ENCODE measurements around the gene MYOCOS. TPM values are rescaled to one million over a fixed set of nuclear protein-coding genes. Genes with fewer than 3 reads are reported as not detected.
A peak's percentile ranks its signal among the peaks of the same experiment; 100 is the strongest.

The MYOCOS gene
- total RNA-seq, 8 experiments from 2014 or later, result 0.17 to 0.61 (median 0.25) TPM; not detected in 3

DNA sequence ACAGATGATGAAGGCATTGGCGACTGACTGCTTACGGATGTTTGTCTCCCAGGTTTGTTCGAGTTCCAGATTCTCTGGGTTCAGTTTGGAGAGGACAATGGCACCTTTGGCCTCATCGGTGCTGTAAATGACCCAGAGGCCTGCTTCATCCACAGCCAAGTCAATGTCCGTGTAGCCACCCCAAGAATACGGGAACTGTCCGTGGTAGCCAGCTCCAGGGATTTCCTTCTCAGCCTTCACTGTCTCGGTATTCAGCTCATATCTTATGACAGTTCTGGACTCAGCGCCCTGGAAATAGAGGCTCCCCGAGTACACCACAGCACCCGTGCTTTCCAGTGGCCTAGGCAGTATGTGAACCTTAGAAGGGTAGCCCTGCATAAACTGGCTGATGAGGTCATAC, 14.1 kb downstream of the MYOCOS start:
- in situ Hi-C loops (cut with MboI; ENCODE audit: low pct_unique_long_range_greater_than_20kb in 2 of 9, low sequenced_read_pairs in 9 of 9, unreplicated experiment in 9 of 9), result loop anchor here in 2 of 9 experiments (25.0 kb wide), 1 partner anchor 351 kb away; no protein-coding TSS in a partner anchor
- H3K27ac ChIP-seq, result no peak overlapping the region
- no peaks in the 10 kb centered on the region for H3K4me1 ChIP-seq (replicated peaks in 1 of 2)
- ATAC-seq (replicated peaks in 6 of 8), result no peak
- WGBS, 10 experiments, result 60 to 80% (median 78%) methylated on average over 1 to 11 of the region's 11 CpGs; no CpG with 5 or more reads in 5 of the 10 experiments
- no peak overlapping the region for H3K4me3 ChIP-seq

DNA sequence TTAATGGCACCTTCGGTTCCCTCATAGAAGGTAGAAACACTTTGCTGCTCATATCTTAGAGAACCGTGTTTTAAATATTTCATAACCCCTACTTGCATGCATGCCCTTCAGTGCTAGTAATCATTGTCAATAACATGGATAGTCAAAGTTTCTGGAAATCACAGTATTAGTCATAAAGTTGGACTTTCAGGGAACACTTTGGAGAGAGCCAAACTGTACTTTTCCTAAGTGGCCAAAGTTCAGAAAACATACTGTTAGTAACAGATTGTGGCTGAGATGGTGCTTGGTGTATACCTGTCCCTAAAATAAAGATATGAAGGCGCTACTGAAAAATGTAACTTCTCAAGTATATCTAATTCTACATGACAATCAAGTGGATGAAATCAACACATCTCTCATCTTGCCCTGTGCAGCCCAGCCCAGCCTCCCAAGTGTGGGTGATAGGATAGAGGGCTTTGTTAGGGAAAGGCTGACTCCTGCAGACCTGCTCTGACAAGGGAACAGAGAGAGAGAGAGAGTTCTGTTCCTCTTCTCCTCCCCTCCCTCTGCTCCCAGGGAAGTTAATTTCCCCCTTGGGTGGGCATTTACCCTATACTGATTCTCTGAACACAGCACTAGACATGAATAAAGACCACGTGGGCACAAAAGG, 16.0 kb downstream of the MYOCOS start:
- no peak overlapping the region for H3K27ac ChIP-seq
- peak in 1 of 8 experiments; percentile 48 for ATAC-seq (replicated peaks in 6 of 8)
- H3K4me1 ChIP-seq (replicated peaks in 1 of 2), result no peaks in the 10 kb centered on the region
- in situ Hi-C loops (cut with MboI; ENCODE audit: low pct_unique_long_range_greater_than_20kb in 2 of 9, low sequenced_read_pairs in 9 of 9, unreplicated experiment in 9 of 9), result loop anchor here in 2 of 9 experiments (25.0 kb wide), 1 partner anchor 349 kb away; no protein-coding TSS in a partner anchor
- 17 to 100% (median 50%) methylated on average over 1 to 4 of the region's 4 CpGs; no CpG with 5 or more reads in 3 of the 10 experiments for WGBS, 10 experiments
- H3K4me3 ChIP-seq, result no peak overlapping the region

DNA sequence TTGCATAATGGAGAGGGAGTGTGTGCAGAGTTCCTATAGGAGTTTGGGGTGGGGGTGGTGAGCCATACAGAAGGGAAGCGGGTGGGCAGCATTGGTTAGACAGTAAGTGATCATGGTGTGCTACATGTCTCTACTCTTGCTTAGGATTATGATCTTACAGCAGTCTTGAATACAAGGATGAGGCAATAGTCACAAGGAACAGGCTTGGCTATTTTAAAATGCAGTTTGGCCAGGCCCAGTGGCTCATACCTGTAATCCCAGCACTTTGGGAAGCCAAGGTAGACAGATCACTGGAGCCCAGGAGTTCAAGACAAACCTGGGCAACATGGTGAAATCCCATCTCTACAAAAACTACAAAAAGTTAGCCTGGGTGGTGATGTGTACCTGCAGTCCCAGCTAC, 18.2 kb downstream of the MYOCOS start:
- 100% methylated on average over 1 of the region's 1 CpG; no CpG with 5 or more reads in 8 of the 10 experiments for WGBS, 10 experiments
- H3K27ac ChIP-seq, result no peak overlapping the region
- in situ Hi-C loops (cut with MboI; ENCODE audit: low pct_unique_long_range_greater_than_20kb in 2 of 9, low sequenced_read_pairs in 9 of 9, unreplicated experiment in 9 of 9), result loop anchor here in 2 of 9 experiments (25.0 kb wide), 1 partner anchor 347 kb away; no protein-coding TSS in a partner anchor
- no peak for ATAC-seq (replicated peaks in 6 of 8)
- no peak overlapping the region for H3K4me3 ChIP-seq
- no peaks in the 10 kb centered on the region for H3K4me1 ChIP-seq (replicated peaks in 1 of 2)

DNA sequence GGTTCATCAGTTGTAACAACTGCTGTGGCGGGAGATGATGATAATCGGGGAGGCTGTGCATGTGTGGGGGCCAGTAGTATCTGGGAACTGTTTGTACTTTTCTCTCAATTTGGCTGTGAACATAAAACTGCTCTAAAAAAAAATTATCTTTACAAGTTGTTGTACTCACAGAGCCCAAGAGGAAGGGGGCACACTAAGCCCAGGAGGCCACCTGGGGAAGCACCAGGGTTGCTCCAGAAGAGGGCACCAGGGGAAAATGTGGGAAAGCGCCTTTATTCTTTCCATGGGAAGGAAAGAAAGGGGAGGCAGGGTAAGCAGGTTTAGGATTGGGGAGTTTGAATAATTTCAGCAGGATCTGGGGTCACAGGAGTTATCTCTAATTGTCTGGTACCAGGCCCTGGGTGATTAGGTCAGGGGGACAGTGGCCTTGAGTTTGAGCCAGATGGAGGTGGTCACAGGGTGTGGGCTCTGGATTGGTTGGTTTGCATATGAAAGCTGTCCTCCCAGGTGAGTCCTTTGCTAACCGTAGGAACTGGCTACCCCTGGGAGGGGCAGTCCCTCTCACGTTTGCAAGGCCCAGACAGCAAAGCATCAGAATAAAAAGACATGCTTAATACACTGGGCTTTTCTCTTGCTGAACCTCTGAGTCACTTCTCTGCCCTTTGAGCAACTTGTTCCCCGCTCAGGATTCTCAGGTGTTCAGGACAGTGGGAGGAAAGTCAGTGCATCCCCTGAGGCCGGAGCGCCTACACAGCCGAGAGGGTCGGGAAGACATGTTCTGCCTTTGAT, 19.2 kb downstream of the MYOCOS start:
- no peak for ATAC-seq (replicated peaks in 6 of 8)
- no peaks in the 10 kb centered on the region for H3K4me1 ChIP-seq (replicated peaks in 1 of 2)
- no peak overlapping the region for H3K4me3 ChIP-seq
- in situ Hi-C loops (cut with MboI; ENCODE audit: low pct_unique_long_range_greater_than_20kb in 2 of 9, low sequenced_read_pairs in 9 of 9, unreplicated experiment in 9 of 9), result loop anchor here in 2 of 9 experiments (25.0 kb wide), 1 partner anchor 346 kb away; no protein-coding TSS in a partner anchor
- WGBS, 10 experiments, result 17 to 60% (median 53%) methylated on average over 1 to 9 of the region's 10 CpGs; no CpG with 5 or more reads in 1 of the 10 experiments
- no peak overlapping the region for H3K27ac ChIP-seq

DNA sequence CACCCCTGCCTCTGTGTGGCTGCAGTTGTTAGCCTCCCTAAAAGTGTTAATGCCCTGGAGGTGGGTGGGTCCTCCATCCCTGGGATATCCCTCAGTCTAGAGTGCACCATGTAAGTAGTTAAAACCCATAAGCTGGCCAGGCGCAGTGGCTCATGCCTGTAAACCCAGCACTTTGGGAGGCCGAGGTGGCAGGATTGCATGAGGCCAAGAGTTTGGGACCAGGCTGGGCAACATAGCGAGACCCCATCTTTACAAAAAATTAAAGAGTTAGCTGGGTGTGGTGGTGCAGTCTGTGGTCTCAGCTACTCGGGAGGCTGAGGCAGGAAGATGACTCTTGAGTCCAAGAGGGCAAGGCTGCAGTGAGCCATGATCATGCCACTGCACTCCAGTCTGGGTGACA, 20.2 kb downstream of the MYOCOS start:
- in situ Hi-C loops (cut with MboI; ENCODE audit: low pct_unique_long_range_greater_than_20kb in 2 of 9, low sequenced_read_pairs in 9 of 9, unreplicated experiment in 9 of 9), result loop anchor here in 2 of 9 experiments (25.0 kb wide), 1 partner anchor 345 kb away; no protein-coding TSS in a partner anchor

DNA sequence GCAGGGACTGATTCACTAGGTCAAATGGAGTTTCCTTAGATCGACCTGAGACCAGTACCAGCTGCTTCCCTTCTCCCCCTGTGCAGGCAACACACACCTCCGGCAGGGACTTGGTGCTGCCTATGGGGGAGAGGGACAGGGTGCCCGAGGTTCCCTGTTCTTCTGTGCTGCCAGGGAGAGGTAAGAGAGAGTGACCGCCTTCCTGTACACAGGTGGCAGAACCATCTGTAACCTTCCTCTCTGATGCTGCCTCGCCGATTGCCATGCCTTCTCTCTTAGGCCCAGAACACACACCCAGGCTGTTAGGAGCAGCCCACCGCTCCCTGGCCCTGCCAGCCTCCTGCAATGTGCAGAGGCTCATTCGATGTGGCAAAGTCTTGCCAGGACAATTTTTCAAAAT, 21.1 kb downstream of the MYOCOS start:
- in situ Hi-C loops (cut with MboI; ENCODE audit: low pct_unique_long_range_greater_than_20kb in 2 of 9, low sequenced_read_pairs in 9 of 9, unreplicated experiment in 9 of 9), result loop anchor here in 2 of 9 experiments (25.0 kb wide), 1 partner anchor 344 kb away; no protein-coding TSS in a partner anchor

More for the DNA sequence above, 20.2 kb downstream of the MYOCOS start:
- ATAC-seq (replicated peaks in 6 of 8), result no peak
- H3K27ac ChIP-seq, result no peak overlapping the region
- WGBS, 10 experiments, result 46 to 100% (median 89%) methylated on average over 2 to 4 of the region's 4 CpGs; no CpG with 5 or more reads in 4 of the 10 experiments
- no peak overlapping the region for H3K4me3 ChIP-seq
- no peaks in the 10 kb centered on the region for H3K4me1 ChIP-seq (replicated peaks in 1 of 2)

DNA sequence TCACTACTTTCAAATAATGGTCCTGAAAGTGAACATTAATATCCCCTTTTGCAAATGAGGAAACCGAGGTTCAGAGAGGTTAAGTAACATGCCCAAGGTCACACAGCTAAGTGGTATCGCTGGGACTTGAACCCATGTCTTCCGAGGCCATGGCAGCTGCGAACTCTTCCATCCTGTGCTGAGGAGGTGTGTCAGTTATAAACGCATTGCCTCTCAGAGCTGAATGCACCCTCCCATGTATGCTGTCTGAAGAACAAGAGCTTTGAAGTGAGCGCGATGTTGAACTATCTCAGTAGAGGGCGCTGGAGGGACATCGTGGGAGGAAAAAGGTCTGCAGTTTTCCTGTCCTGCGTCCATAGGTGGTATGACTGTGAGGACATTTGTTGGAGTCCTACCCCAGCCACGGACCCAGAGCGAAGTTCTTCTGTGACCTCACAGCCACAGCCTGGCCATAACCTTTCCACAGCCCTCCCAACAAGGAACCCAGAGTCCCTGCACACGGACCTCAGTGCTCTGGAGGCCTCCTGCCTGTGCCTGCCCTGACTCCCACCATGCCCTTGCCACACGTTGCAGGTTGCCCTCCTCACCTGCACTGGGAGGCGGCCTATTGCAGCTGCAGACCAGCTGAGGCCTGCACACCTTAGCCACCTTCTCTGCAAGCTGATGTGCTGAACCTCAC, 22.9 kb downstream of the MYOCOS start:
- no peak overlapping the region for H3K27ac ChIP-seq
- peak; percentile 55 to 88 (median 71) for ATAC-seq (replicated peaks in 6 of 8)
- 0 to 51% (median 23%) methylated on average over 1 to 12 of the region's 15 CpGs; no CpG with 5 or more reads in 1 of the 10 experiments for WGBS, 10 experiments
- no peaks in the 10 kb centered on the region for H3K4me1 ChIP-seq (replicated peaks in 1 of 2)
- H3K4me3 ChIP-seq, result no peak overlapping the region
- in situ Hi-C loops (cut with MboI; ENCODE audit: low pct_unique_long_range_greater_than_20kb in 2 of 9, low sequenced_read_pairs in 9 of 9, unreplicated experiment in 9 of 9), result loop anchor here in 2 of 9 experiments (25.0 kb wide), 1 partner anchor 342 kb away; no protein-coding TSS in a partner anchor

More for the DNA sequence above, 21.1 kb downstream of the MYOCOS start:
- ATAC-seq (replicated peaks in 6 of 8), result no peak
- 0 to 100% (median 76%) methylated on average over 1 to 7 of the region's 8 CpGs; no CpG with 5 or more reads in 4 of the 10 experiments for WGBS, 10 experiments
- Histone ChIP-seq H3K4me1 (replicated peaks in 1 of 2) (no peaks in the 10 kb centered on the region), H3K27ac (no peak overlapping the region), H3K4me3 (no peak overlapping the region)

DNA sequence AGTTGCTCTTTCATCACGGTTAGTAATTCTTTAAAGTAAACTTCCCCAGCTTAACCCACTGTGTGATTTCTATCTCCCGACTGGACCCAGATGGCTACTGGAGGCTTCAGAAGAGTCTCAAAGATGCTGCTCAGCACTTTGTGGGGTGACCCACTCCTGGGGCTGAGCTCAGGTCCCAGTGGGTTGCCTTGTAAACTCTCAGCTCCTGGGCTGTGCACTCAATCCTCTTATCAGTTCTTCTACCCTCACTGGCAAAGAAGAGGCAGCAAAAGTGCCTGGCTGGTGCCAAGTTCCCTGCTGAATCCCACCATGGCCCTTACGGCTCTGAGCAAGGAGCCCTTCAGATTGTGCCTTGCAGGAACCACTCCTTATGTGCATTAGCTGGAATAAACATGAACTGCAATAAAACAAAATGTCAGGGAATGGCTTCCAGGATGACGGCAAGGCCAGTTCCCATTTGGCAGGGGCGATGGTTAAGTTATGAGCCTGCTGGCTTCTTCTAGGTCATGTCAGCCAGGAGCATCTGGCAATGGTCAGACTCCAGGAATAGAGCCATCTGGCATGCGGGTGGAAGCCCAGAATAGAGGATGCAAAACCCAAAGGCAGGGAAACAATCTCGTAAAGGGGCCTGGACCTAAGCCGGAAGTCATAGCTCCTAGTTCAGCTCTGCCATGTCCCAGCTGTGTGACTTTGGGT, 23.7 kb downstream of the MYOCOS start:
- H3K27ac ChIP-seq, result no peak overlapping the region
- ATAC-seq (replicated peaks in 6 of 8), result peak in 3 of 8 experiments; percentile 56 to 70 (median 67)
- WGBS, 10 experiments, result 0 to 100% (median 79%) methylated on average over 1 to 8 of the region's 8 CpGs; no CpG with 5 or more reads in 1 of the 10 experiments
- no peak overlapping the region for H3K4me3 ChIP-seq
- H3K4me1 ChIP-seq (replicated peaks in 1 of 2), result no peaks in the 10 kb centered on the region
- in situ Hi-C loops (cut with MboI; ENCODE audit: low pct_unique_long_range_greater_than_20kb in 2 of 9, low sequenced_read_pairs in 9 of 9, unreplicated experiment in 9 of 9), result loop anchor here in 2 of 9 experiments (25.0 kb wide), 1 partner anchor 342 kb away; no protein-coding TSS in a partner anchor

DNA sequence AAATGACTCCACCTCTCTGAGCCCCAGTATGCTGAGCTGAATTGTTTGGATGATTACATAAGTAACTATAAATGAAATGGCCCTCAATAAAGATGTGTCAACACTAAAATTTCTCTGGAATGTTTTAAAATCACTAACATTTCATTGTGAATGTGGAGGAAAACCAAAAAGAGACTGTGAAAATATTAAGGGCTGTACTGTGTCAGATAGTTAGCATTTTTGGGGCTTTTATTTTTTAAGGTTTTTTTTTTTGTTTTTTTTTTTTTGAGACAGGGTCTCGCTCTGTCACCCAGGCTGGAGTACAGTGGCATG, 24.2 kb downstream of the MYOCOS start:
- H3K27ac ChIP-seq, result no peak overlapping the region
- in situ Hi-C loops (cut with MboI; ENCODE audit: low pct_unique_long_range_greater_than_20kb in 2 of 9, low sequenced_read_pairs in 9 of 9, unreplicated experiment in 9 of 9), result loop anchor here in 2 of 9 experiments (25.0 kb wide), 1 partner anchor 341 kb away; no protein-coding TSS in a partner anchor
- no peak overlapping the region for H3K4me3 ChIP-seq
- H3K4me1 ChIP-seq (replicated peaks in 1 of 2), result no peaks in the 10 kb centered on the region
- WGBS, 10 experiments, result 60 to 100% (median 100%) methylated on average over 1 of the region's 1 CpG; no CpG with 5 or more reads in 4 of the 10 experiments
- ATAC-seq (replicated peaks in 6 of 8), result no peak

DNA sequence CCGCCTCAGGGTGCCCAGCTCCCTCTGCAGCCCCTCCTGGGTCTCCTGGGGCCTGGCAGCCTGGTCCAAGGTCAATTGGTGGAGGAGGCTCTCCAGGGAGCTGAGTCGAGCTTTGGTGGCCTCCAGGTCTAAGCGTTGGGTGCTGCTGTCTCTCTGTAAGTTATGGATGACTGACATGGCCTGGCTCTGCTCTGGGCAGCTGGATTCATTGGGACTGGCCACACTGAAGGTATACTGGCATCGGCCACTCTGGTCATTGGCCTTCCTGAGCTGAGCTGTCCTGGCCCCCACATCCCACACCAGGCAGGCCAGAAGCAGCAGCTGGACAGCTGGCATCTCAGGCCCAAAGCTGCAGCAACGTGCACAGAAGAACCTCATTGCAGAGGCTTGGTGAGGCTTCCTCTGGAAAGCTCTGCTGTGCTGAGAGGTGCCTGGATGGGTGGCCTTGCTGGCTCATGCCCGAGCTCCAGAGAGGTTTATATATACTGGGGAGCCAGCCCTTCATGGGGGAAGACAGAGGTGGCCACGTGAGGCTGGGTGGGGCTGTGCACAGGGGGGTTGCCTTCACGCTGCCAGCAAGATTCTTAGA, 30.3 kb downstream of the MYOCOS start, which contains the start of gene MYOC:
TSS of gene MYOC (minus strand) at position 455 of the 589 bp plus-strand sequence. CDS start at position 378, 77 bp downstream.
- WGBS, 10 experiments, result 20 to 100% (median 70%) methylated on average over 2 to 4 of the region's 8 CpGs; no CpG with 5 or more reads in 2 of the 10 experiments
- in situ Hi-C loops (cut with MboI; ENCODE audit: low pct_unique_long_range_greater_than_20kb in 2 of 9, low sequenced_read_pairs in 9 of 9, unreplicated experiment in 9 of 9), result loop anchor here in 1 of 9 experiments (25.0 kb wide), 1 partner anchor 335 kb away; no protein-coding TSS in a partner anchor
- H3K27ac ChIP-seq, result no peak within 1 kb of the TSS
- H3K4me1 ChIP-seq (replicated peaks in 1 of 2), result no peaks in the 10 kb centered on the region
- no peak for ATAC-seq (replicated peaks in 6 of 8)
- no peak within 1 kb of the TSS for H3K4me3 ChIP-seq

DNA sequence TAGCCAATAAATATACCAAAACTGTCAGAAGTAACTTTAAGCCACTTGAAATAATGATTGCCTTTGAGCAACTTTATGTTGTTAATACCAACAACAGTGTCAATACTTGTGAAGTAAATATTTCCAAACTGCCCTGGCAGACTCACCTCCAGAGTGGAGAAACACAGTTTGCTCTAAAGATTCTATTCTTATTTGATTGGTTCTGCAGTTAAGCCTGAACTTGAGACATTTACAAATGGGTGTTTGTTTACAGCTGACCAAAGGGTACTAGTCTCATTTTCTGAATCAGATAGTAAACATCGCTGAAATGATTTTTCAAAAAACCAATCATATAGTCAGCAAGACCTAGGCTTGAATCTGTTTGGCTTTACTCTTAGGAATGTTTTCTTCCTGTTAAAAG, 31.8 kb downstream of the MYOCOS start:
- ATAC-seq (replicated peaks in 6 of 8), result no peak
- in situ Hi-C loops (cut with MboI; ENCODE audit: low pct_unique_long_range_greater_than_20kb in 2 of 9, low sequenced_read_pairs in 9 of 9, unreplicated experiment in 9 of 9), result loop anchor here in 1 of 9 experiments (25.0 kb wide), 1 partner anchor 334 kb away; no protein-coding TSS in a partner anchor
- Histone ChIP-seq H3K4me1 (replicated peaks in 1 of 2) (no peaks in the 10 kb centered on the region), H3K27ac (no peak overlapping the region), H3K4me3 (no peak overlapping the region)
- 67 to 100% (median 93%) methylated on average over 1 of the region's 1 CpG; no CpG with 5 or more reads in 3 of the 10 experiments for WGBS, 10 experiments
